OCI-LY3 (cell line): ENCODE measurements around the gene EDAR.

Experiments
- CTCF ChIP-seq: fragments of 200-600, 300-600 bp; sonication (generic); IDR thresholded peaks from 2 replicates; pipeline ENCODE4 v1.5.1; 2014; ENCODE audit warnings: antibody characterized with exemption, low read length, low read depth
- EZH2phosphoT487 ChIP-seq: fragments of 200-600 bp; shearing (Covaris generic); IDR thresholded peaks from 2 replicates; pipeline ENCODE4 v1.6.1; 2018; ENCODE audit warnings: antibody characterized with exemption, mixed run types, low read depth

GRCh38 chr2:108895188-108895587 lies 93.8 kb downstream of the EDAR start:
- TF ChIP-seq CTCF, result no peak
- no peak for TF ChIP-seq EZH2phosphoT487
